ENCODE data around the gene TMEM106B. TPM values are rescaled to one million over a fixed set of nuclear protein-coding genes. Genes with fewer than 3 reads are reported as not detected.

The TMEM106B gene
- total RNA-seq (2022; extraction: Qiagen RNA extraction; ENCODE audit: low read depth) = 26.1 to 40.3 TPM (median 35.6 TPM) in 5 replicates

GRCh38 chr7:12211054-12211710 is at the start of gene TMEM106B:
TSS of gene TMEM106B (plus strand) at chr7:12211294. CDS start at chr7:12214811, 3,517 bp downstream.

Other genes with a start within 250 kb of the TMEM106B start
- gene VWDE, start 192.6 kb downstream of the TMEM106B start, total RNA-seq (2022; extraction: Qiagen RNA extraction; ENCODE audit: low read depth) = 0.18 to 0.99 TPM (median 0.40 TPM) in 5 replicates

All from A549 treated with RU486 at 1 μM for 4 hours (cell line).